HG03342 (cell line): ENCODE results near the gene DEFB118.
"Not testable (repeated sequence)": the region's sequence is repeated elsewhere in the genome, so short reads cannot be mapped to it uniquely, and the experiment has no call there.

Experiments
- ATAC-seq: cut with Tn5 transposase; IDR thresholded peaks from one replicate; pipeline ENCODE4 v1.9.1; 2021; ENCODE audit warnings: mild to moderate bottlenecking, moderate library complexity; ENCODE audit not compliant: unreplicated experiment

The DEFB118 gene, protein sequence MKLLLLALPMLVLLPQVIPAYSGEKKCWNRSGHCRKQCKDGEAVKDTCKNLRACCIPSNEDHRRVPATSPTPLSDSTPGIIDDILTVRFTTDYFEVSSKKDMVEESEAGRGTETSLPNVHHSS

DNA sequence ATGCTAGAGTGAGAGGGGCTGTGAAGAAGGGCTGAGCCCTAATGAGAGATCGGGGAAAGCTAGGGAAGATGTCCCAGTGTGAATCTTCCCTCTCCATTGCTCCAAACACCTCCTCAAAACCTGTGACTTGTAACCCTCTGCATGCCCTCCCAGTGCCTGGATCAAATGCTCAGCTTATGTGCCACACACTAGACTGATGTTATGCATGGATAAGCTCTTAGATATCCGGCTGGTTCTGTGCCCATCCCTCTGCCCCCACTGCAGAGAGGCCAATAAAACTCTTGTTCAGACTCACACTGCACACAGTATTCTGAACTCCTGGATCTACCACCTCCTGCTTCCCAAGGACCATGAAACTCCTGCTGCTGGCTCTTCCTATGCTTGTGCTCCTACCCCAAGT is at the start of gene DEFB118:
Gene DEFB118, plus strand, starts transcription at position 301 of the 400 bp plus-strand sequence. Its CDS starts 50 bp downstream, at position 351.
- no peak for ATAC-seq

- no peak for ATAC-seq
Observed at GRCh38 chr20:31322504-31322903, 45.9 kb upstream of the DEFB118 start.

GRCh38 chr20:31330893-31331292 is 37.5 kb upstream of the DEFB118 start:
- no peak for ATAC-seq

- no peak for ATAC-seq
Observed at GRCh38 chr20:31341470-31341869, 26.9 kb upstream of the DEFB118 start.

DNA sequence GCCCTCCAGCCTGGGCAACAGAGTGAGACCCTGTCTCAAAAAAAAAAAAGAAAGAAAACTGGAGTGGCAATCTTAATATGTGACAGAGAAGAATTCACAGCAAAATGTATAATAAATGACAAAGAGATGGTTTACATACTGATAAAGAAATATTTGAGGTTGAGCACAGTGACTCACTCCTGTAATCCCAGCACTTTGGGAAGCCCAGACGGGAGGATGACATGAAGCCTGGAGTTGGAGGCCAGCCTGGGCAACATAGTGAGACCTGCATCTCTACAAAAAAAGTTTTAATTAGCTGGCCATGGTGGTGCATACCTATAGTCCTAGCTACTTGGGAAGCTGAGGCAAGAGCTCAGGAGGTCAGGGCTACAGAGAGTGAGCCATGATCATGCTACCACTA is 12.4 kb upstream of the DEFB118 start:
- ATAC-seq, result no peak

- ATAC-seq, result no peak
Observed at GRCh38 chr20:31363295-31363694, 5.1 kb upstream of the DEFB118 start.

DNA sequence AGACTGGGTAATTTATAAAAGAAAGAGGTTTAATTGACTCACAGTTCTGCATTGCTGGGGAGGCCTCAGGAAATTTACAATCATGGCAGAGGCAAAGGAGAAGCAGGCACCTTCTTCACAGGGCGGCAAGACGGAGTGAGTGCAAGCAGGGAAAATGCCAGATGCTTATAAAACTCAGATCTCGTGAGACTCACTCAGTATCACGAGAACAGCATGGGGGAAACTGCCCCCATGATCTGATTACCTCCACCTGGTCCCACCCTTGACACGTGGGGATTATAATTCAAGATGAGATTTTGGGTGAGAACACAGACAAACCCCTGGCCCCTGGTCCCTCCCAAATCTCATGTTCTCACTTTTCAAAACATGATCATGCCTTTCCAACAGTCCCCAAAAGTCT is 4.1 kb upstream of the DEFB118 start:
- not testable (repeated sequence) for ATAC-seq

DNA sequence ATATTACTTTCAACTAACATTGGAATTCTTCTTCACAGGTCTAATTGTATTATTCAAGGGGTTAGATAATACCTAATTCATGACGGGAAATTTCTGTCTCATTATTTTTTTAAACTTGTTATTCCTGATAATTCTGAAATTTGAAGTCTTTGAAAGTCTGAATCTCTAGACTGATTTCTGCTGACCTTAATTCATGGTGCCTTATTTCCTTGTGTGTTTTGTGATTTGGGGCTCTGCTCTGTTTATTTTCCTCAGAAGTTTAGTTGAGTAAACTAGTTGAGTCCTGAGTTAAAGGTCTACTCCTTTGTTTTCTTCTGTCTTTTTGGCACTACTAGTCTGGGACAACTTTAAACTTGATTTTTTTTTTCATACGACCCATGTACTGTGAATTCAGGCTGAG is 5.9 kb downstream of the DEFB118 start:
- no peak for ATAC-seq

DNA sequence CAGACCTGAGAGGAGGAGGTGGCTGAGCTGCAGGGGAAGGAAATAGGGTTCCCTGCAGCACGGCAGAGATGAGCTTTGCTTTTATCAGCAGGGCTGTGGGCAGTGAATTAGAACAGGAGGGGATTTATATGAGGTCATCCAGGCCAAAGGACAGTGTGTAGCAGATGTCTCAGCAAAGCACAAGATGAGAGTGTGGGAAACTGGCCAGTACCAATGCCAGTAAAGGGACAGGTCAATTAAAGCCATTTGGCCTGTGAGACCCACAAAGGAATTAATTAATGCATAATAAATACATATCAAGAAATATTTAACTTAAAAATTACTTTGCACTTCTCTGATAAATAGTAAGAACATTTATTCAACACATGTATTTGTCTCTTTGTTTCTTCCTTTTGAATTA is 22.1 kb downstream of the DEFB118 start, which contains the start of gene DEFB119:
Gene DEFB119, minus strand, starts transcription at position 101 of the 400 bp plus-strand sequence. CDS start 107 bp downstream, outside the sequence.
- ATAC-seq, result no peak

GRCh38 chr20:31392836-31393235 is 24.4 kb downstream of the DEFB118 start:
- ATAC-seq, result no peak

DNA sequence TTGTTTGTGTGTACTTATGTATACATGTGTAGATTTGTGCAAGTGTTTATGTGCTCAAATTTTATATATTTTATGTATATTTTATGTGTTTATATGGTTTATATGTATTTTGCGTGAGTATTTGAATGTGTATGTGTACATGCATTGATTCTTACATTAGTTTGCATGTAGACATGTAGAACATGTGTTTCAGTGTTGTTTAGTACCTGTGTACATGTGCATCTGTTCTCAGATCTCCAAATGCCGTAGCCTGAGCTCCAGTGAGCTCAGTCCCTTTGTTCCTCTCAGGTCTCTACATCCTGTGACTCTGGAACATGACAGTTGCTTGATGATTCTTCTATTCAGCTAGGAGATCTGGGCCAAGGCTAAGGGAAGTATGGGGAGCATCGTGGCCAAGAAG is 26.5 kb downstream of the DEFB118 start:
- no peak for ATAC-seq

GRCh38 chr20:31403886-31404285 is 35.5 kb downstream of the DEFB118 start:
- ATAC-seq, result no peak

GRCh38 chr20:31406115-31406514 is 37.7 kb downstream of the DEFB118 start, which contains the start of gene DEFB121:
DEFB121 (minus strand) TSS chr20:31406215; CDS start chr20:31406152, 63 bp downstream.
- no peak for ATAC-seq

DNA sequence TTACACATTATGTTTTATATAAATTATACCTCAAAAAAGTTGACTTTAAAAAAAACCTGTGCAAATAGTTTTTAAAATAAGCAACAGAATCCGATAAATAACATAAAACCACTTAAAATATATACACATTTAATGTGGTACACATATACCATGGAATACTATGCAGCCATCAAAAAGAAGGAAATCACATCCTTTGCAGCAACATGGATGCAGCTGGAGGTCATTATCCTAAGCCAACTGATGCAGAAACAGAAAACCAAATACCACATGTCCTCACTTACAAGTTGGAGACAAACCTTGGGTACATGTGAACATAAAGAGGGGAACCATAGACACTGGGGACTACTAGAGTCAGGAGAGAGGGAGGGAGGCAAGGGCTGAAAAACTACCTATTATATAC is 41.6 kb downstream of the DEFB118 start:
- ATAC-seq, result no peak

DNA sequence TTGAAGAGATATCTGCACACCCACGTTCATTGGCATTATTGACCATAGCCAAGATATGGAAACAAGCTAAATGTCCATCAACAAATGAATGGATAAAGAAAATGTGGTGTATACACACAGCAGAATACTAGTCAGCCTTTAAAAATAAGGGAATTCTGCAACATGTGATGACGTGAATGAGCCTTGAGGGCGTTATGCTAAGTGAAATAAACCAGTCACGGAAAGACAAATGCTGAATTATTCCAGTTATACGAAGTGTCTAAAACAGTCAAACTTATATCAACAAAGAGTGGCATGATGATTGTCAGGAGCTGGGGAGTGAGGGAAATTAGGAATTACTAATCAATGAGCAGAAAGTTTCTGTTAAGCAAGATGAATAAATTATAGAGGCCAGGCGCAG is 46.0 kb downstream of the DEFB118 start:
- no peak for ATAC-seq

DNA sequence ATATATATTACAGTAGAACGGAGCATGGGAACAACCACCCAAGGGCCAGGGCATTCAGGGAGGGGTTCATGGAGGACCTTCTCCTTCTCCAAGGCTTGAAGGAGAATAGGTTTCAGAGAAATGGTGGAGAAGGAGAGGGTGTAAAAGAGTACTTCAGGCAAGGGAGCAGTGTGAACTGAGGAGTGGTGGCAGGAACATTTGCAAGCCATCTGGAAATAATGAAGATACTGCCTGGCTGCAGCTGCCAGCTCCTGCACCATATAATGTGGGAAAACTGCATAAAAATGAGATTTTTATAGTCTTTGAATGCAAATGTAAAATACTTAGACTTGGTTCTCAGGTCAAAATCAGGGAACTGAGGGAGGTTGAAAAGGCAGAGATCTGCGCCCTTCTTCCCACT is 47.3 kb downstream of the DEFB118 start:
- ATAC-seq, result no peak

DNA sequence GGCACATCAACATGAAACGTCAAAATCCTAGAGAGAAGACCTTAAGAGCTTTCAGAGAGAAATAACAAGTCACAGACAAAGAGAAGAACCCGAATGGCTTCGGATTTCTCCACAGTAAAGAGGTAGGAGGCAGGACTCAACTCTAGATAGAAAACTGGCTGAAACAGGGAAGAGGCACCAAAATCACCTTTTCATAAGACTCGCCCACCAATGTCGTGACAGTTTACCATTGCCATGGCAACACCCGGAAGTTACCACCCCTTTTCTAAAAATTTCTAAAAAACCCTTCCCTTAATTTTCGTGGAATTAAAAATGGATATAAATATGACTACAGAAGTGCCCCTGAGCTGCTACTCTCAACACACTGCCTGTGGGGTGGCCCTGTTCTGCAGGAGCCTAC is 49.9 kb downstream of the DEFB118 start:
- ATAC-seq, result no peak
